HG02610 (cell line): Measurements from ENCODE around the gene HNRNPR.
"Not testable (repeated sequence)": the region's sequence is repeated elsewhere in the genome, so short reads cannot be mapped to it uniquely, and the experiment has no call there.

Experiments used
- ATAC-seq: cut with Tn5 transposase; IDR thresholded peaks from one replicate; pipeline ENCODE4 v1.9.1; 2021; ENCODE audit warnings: mild to moderate bottlenecking, moderate library complexity; ENCODE audit not compliant: unreplicated experiment

The HNRNPR gene

DNA sequence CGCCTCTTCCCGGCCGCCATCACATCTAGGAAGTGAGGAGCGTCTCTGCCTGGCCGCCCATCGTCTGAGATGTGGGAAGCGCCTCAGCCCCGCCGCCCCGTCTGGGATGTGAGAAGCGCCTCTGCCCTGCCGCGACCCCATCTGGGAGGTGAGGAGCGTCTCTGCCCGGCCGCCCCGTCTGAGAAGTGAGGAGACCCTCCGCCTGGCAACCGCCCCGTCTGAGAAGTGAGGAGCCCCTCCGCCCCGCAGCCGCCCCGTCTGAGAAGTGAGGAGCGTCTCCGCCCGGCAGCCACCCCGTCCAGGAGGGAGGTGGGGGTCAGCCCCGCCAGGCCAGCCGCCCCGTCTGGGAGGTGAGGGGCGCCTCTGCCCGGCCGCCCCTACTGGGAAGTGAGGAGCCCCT lies 86.7 kb downstream of the HNRNPR start:
- not testable (repeated sequence) for ATAC-seq
